Mesothelial cell of epicardium (in vitro differentiated cells): ENCODE data around the gene DGKI. TPM values are rescaled to one million over a fixed set of nuclear protein-coding genes. Genes with fewer than 3 reads are reported as not detected.

Experiments
- DNase-seq, 2 experiments: peaks; one replicate each; pipeline ENCODE4 v3.0.0; 2021; ENCODE audit warnings: low spot score in 2 of 2; ENCODE audit not compliant: unreplicated experiment in 2 of 2
- H3K27ac Mint-ChIP-seq: 2 replicates; pipeline ENCODE4 v1.8.0; 2021; ENCODE audit warnings: mixed read lengths
- H3K27me3 Mint-ChIP-seq: 2 replicates; pipeline ENCODE4 v1.8.0; 2021; ENCODE audit warnings: low read depth, mixed read lengths
- H3K36me3 Mint-ChIP-seq: 2 replicates; pipeline ENCODE4 v1.8.0; 2021; ENCODE audit warnings: mixed read lengths
- H3K4me1 Mint-ChIP-seq: 2 replicates; pipeline ENCODE4 v1.8.0; 2021; ENCODE audit warnings: mixed read lengths
- H3K4me3 Mint-ChIP-seq: 2 replicates; pipeline ENCODE4 v1.8.0; 2021; ENCODE audit warnings: mild to moderate bottlenecking, moderate library complexity, mixed read lengths
- H3K9me3 Mint-ChIP-seq: 2 replicates; pipeline ENCODE4 v1.8.0; 2021; ENCODE audit warnings: mixed read lengths
- total RNA-seq: library from RNA; stranded (reverse); gene quantifications from 3 replicates; pipeline ENCODE4 v1.2.1, GENCODE V29; 2021
- TF ChIP-seq, protein P1 (sequence below): fragments of 200-600 bp; sonication (generic); IDR thresholded peaks from one replicate; pipeline ENCODE4 v1.5.0; 2021; ENCODE audit warnings: antibody characterized with exemption; ENCODE audit not compliant: unreplicated experiment

The DGKI gene
- total RNA-seq, 1 donor from 2014 or later, result 2.0 TPM

DNA sequence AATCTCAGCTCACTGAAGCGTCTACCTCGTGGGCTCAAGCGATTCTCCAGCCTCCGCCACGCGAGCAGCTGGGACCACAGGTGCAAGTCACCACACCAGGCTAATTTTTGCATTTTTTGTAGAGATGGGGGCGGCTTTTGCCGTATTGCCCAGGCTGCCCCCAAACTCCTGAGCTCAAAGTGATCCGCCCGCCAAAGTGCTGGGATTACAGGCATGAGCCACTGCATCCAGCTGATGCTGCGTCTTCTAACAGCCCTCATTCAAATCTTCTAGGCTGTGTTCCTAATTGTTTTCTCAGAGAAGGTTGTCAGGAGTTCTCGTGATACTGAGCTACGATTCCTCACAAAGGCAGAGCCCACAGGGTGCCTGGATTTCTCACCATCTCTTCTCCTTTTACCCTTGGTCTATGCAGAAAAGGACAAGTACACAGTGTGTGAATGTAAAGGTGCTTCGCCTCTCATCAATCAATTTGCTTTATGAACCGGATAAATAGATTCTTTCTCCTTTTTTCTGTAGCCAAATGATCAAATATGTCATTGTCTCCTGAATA, 255.9 kb downstream of the DGKI start:
- Mint-ChIP-seq H3K4me3 (no peak overlapping the region), H3K9me3 (no peaks in the 10 kb centered on the region), H3K36me3 (no peaks in the 10 kb centered on the region), H3K27ac (peak overlapping the region; percentile 40), H3K27me3 (no peaks in the 10 kb centered on the region), H3K4me1 (peaks cover 20% of the 10 kb centered on the region)
- DNase-seq, result no peak
- TF ChIP-seq, protein P1, sequence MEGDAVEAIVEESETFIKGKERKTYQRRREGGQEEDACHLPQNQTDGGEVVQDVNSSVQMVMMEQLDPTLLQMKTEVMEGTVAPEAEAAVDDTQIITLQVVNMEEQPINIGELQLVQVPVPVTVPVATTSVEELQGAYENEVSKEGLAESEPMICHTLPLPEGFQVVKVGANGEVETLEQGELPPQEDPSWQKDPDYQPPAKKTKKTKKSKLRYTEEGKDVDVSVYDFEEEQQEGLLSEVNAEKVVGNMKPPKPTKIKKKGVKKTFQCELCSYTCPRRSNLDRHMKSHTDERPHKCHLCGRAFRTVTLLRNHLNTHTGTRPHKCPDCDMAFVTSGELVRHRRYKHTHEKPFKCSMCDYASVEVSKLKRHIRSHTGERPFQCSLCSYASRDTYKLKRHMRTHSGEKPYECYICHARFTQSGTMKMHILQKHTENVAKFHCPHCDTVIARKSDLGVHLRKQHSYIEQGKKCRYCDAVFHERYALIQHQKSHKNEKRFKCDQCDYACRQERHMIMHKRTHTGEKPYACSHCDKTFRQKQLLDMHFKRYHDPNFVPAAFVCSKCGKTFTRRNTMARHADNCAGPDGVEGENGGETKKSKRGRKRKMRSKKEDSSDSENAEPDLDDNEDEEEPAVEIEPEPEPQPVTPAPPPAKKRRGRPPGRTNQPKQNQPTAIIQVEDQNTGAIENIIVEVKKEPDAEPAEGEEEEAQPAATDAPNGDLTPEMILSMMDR, result no peak

DNA sequence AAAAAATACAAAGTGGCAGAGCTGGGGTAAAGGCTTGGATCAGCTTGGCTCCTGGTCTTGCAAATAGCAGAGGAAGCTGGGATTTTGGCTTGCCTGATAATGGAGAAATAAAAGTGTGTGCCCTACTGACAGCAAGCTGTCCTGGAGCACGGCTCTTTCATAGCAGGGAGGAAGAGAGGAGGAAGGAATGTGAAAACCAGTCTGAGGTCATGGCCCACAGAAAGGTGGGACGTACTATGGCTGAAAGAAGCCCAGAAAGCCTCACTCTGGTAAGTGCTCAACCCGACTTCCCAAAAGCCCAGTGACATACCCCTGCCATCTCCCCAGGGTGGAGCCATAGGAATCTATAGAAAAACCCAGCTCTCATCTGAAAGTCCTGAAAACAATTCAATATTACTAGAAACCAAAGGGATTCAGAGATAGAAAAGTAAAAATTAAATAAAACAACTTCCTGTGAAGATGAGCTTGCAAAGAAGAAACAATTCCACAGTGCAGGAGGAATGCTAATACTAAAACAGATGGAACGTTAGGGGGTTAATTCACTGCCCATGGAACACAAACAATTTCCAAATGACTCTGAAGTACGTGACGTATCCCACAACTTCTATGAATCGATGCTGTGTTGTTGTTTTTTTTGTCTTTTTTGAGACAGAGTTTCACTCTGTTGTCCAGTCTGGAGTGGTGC, 256.6 kb downstream of the DGKI start:
- TF ChIP-seq, protein P1, result no peak
- H3K27me3 Mint-ChIP-seq, result no peaks in the 10 kb centered on the region
- H3K4me3 Mint-ChIP-seq, result no peak overlapping the region
- no peaks in the 10 kb centered on the region for H3K9me3 Mint-ChIP-seq
- H3K4me1 Mint-ChIP-seq, result peaks cover 26% of the 10 kb centered on the region
- peak overlapping the region; percentile 40 for H3K27ac Mint-ChIP-seq
- no peaks in the 10 kb centered on the region for H3K36me3 Mint-ChIP-seq
- no peak for DNase-seq

DNA sequence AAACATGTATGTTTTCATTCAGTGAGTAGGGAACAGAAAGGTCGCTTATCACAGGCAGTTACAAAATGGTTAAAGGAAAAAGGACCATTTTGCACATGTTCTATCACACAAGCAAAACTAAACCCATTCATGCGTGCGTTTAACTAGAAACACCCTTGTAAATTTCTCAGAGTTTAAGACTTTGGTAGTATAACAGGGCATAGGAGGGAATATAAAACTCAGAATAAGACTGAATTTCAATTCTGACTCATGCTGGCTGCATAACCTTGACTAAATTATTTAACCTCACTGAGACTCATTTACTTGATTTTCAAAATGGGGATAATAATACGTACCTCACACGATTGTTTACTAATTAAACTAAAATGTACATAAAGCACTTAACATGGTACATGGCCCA, 259.4 kb downstream of the DGKI start:
- TF ChIP-seq, protein P1, result no peak
- Mint-ChIP-seq H3K27ac (no peak overlapping the region), H3K4me3 (no peak overlapping the region), H3K36me3 (no peaks in the 10 kb centered on the region), H3K27me3 (no peaks in the 10 kb centered on the region), H3K4me1 (peaks cover 39% of the 10 kb centered on the region), H3K9me3 (peaks cover 4% of the 10 kb centered on the region)
- no peak for DNase-seq

DNA sequence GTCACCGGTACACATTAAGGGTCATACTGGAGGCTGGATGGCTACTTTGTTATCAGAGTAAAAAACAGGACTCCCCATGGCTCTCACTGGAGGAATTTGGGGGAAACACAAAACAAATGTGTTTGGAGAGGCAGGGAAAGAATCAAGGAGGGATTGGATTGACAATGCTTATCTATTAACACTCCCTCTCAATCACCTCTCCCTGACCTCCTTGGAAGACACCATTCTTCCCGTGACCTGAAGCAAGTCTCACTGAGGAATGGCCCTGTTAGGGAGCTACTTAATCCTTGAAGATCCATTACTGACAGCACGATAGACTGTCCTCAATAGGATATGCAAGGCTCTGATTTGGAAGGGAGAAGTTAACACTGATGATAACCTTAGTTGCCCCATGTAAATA, 261.2 kb downstream of the DGKI start:
- no peak overlapping the region for H3K4me3 Mint-ChIP-seq
- H3K27me3 Mint-ChIP-seq, result no peaks in the 10 kb centered on the region
- H3K4me1 Mint-ChIP-seq, result peaks cover 39% of the 10 kb centered on the region
- no peak for DNase-seq
- H3K27ac Mint-ChIP-seq, result no peak overlapping the region
- H3K36me3 Mint-ChIP-seq, result no peaks in the 10 kb centered on the region
- TF ChIP-seq, protein P1, result no peak
- H3K9me3 Mint-ChIP-seq, result peaks cover 4% of the 10 kb centered on the region

DNA sequence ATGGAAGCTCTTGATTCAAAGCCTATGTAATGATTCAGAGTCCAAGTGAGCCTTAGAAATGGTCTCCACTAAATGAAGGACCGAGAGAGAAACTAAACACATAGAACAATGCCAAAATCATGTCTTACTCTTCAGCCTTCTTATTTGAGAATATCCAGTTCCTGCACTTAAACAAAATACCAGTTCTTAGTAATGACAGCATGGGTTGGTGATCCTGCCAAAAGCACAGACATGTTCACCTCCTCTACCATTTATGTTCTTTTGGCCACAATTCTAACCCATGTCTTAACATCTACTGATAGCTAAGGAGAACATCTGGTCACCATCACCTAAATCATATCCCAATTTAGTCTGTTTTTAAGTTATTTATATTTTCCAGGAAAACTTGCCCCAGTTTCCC, 263.6 kb downstream of the DGKI start:
- Mint-ChIP-seq H3K4me1 (peaks cover 24% of the 10 kb centered on the region), H3K27me3 (no peaks in the 10 kb centered on the region), H3K9me3 (peaks cover 4% of the 10 kb centered on the region), H3K36me3 (no peaks in the 10 kb centered on the region), H3K27ac (no peak overlapping the region), H3K4me3 (no peak overlapping the region)
- TF ChIP-seq, protein P1, result no peak
- DNase-seq, result no peak
